Fibroblast of villous mesenchyme (primary cell): ENCODE measurements around the gene NCKAP5. TPM values are rescaled to one million over a fixed set of nuclear protein-coding genes. Genes with fewer than 3 reads are reported as not detected.
A peak's percentile ranks its signal among the peaks of the same experiment; 100 is the strongest.

Source experiments
- DNase-seq: peaks from one replicate; pipeline ENCODE4 v3.0.0-alpha.2; 2010; ENCODE audit warnings: low read depth
- H3K4me3 ChIP-seq: 2 replicates; pipeline ENCODE4 v1.5.1; 2011; ENCODE audit warnings: low read depth, mild to moderate bottlenecking, low read length
- total RNA-seq: library from RNA; depleted of rRNA; stranded (reverse); fragments of >200 nt; gene quantifications from 2 replicates; pipeline ENCODE4 v1.2.3, GENCODE V29; 2012
- TF ChIP-seq, protein P1 (sequence below): IDR thresholded peaks from 2 replicates; pipeline ENCODE4 v1.5.1; 2012; ENCODE audit warnings: low read depth, mild to moderate bottlenecking, low read length; ENCODE audit not compliant: insufficient read depth

The NCKAP5 gene
- total RNA-seq, 1 donor = 47.9 TPM

DNA sequence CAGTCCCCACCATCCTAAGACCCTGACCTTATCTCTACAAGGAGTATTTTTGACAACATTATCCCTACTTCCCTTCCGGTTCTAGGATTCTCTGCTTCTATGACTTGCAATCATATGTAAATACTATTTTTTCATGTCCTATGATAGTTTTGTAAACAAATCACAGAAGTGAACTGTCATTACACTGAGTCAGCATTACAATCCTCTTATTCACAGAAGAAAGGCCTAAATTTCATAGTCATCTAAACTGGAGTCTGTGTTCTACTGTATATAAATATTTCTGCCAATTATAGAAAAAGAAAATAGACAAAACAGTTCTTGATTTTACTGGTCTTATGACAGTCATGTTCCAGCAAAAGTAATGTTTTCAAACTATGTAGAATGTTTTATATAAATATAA is 265.1 kb downstream of the NCKAP5 start:
- TF ChIP-seq, protein P1, sequence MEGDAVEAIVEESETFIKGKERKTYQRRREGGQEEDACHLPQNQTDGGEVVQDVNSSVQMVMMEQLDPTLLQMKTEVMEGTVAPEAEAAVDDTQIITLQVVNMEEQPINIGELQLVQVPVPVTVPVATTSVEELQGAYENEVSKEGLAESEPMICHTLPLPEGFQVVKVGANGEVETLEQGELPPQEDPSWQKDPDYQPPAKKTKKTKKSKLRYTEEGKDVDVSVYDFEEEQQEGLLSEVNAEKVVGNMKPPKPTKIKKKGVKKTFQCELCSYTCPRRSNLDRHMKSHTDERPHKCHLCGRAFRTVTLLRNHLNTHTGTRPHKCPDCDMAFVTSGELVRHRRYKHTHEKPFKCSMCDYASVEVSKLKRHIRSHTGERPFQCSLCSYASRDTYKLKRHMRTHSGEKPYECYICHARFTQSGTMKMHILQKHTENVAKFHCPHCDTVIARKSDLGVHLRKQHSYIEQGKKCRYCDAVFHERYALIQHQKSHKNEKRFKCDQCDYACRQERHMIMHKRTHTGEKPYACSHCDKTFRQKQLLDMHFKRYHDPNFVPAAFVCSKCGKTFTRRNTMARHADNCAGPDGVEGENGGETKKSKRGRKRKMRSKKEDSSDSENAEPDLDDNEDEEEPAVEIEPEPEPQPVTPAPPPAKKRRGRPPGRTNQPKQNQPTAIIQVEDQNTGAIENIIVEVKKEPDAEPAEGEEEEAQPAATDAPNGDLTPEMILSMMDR = no peak
- no peak overlapping the region for H3K4me3 ChIP-seq
- DNase-seq = peak; percentile 57

GRCh38 chr2:133296401-133296800 is 271.9 kb downstream of the NCKAP5 start:
- TF ChIP-seq, protein P1 = no peak
- H3K4me3 ChIP-seq = no peak overlapping the region
- peak; percentile 24 for DNase-seq

DNA sequence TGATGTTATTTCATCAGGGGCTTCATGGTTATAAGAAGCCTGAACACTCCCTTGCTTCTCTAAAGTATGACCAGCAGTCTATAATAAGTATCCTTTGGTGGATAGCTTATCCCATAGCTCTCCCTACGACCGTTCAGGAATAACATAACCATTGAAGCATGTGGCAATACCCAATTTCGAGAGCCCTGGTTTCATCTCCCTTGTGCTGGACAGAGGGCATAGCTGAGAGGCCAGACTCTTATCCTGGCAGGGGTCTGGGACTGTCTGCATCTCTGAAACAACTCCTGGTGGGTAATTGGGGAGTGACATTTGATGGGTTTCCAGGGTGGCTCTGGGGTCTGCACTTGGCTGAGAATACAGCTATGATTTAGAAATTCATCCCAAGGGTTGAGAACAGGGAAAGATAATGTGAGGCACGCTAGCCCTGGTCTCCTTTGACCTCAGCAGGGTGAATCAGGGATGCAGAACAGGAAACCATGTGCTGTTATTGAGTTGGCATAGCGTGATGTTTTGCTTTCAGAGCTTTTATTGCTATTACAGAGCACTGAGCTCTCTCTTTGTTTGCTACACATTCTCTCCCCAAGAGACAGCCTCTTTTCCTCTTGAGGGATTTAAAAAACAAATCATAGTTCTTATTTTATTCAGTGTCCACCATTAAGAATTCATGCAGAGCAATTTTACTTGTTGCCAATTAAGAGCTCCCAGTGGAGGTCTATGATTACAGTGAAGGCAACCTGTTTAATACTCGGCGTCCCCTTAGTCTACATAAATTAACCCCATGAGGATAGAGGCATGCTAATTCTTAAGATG is 274.5 kb downstream of the NCKAP5 start:
- H3K4me3 ChIP-seq = no peak overlapping the region
- DNase-seq = peak; percentile 68
- TF ChIP-seq, protein P1 = no peak

DNA sequence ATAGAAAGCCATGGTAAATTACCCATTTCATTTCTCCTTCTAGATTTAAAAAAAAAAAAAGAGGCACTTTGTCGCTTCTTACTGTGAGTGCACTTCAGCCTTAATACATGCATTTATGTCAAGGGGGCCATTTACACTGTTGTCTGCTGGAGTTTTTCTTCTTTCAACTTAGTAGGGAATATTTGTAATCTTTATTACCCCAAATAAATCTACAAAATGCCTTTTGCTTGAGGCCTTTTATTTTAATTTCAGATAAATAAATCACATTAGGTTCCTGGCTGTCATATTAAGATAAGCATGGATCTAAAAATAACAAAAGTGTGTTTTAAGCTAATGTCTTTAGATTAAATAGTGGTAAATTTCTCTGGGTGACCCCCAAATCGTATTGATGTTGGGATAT is 276.0 kb downstream of the NCKAP5 start:
- TF ChIP-seq, protein P1 = no peak
- no peak overlapping the region for H3K4me3 ChIP-seq
- DNase-seq = no peak

GRCh38 chr2:133287709-133288108 is 280.6 kb downstream of the NCKAP5 start:
- TF ChIP-seq, protein P1 = no peak
- peak; percentile 63 for DNase-seq
- no peak overlapping the region for H3K4me3 ChIP-seq

DNA sequence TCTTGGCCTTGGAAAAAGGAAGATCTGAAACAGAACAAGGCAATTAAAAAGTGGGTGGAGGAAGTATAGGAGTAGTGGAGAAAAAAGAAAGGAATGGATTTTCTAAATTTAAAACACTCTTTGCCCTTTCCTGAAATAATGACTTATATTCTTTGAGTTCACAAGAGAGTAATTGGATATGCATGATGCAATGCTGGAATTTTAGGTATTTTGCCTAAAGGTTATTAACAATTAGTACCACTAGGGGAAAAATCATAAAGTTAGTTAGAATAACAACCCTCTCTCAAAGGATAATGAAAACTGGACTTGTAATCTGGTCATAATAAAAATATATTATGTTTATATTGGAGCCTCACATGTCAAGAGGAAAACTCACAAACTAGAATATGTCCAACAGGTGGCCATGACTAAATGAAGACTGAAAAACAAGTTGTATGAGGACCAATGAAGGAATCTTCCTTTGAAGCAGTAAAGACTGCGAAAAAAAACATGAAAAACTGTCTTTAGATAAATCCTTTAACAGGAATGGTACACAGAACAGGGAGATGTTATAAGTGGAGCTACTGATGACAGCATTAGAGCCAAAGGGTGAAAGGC is 281.8 kb downstream of the NCKAP5 start:
- TF ChIP-seq, protein P1 = no peak
- no peak overlapping the region for H3K4me3 ChIP-seq
- peak; percentile 54 for DNase-seq

GRCh38 chr2:133273031-133273430 is 295.2 kb downstream of the NCKAP5 start:
- TF ChIP-seq, protein P1 = no peak
- no peak overlapping the region for H3K4me3 ChIP-seq
- no peak for DNase-seq
